HUES64 (cell line): ENCODE results near the gene TNS3.

Experiments used
- H3K27ac ChIP-seq: 2 replicates; pipeline ENCODE4 v1.7.0; 2013; ENCODE audit warnings: low read depth, low read length, inconsistent platforms
- H3K27me3 ChIP-seq: 2 replicates; pipeline ENCODE4 v1.6.1; 2013; ENCODE audit warnings: mild to moderate bottlenecking, low read length; ENCODE audit not compliant: insufficient read depth
- H3K36me3 ChIP-seq: 2 replicates; pipeline ENCODE4 v1.6.1; 2013; ENCODE audit warnings: mild to moderate bottlenecking, low read length; ENCODE audit not compliant: insufficient read depth
- H3K4me1 ChIP-seq: 2 replicates; pipeline ENCODE4 v1.6.1; 2013; ENCODE audit warnings: mild to moderate bottlenecking, low read length, moderate library complexity; ENCODE audit not compliant: insufficient read depth
- H3K4me3 ChIP-seq: 2 replicates; pipeline ENCODE4 v1.5.1; 2013; ENCODE audit warnings: mild to moderate bottlenecking, low read length, moderate library complexity
- H3K9ac ChIP-seq: 2 replicates; pipeline ENCODE4 v1.6.1; 2013; ENCODE audit warnings: mild to moderate bottlenecking, low read depth, low read length
- H3K9me3 ChIP-seq: 2 replicates; pipeline ENCODE4 v1.6.1; 2013; ENCODE audit warnings: low read depth, low read length; ENCODE audit not compliant: insufficient read depth
- WGBS: fragments of 150-250, 120-280 bp; methylation state at CpG from one replicate; pipeline ENCODE4 v1.1.7; 2013; ENCODE audit warnings: missing lambda C conversion rate; 5-methylcytosine and 5-hydroxymethylcytosine counted together

Gene TNS3

GRCh38 chr7:47514367-47514766 is 67.5 kb downstream of the TNS3 start:
- Histone ChIP-seq H3K4me1 (0 out of 2 replicates have a peak, but pooled peaks cover 7% of the 10 kb centered on the region), H3K27ac (no peak overlapping the region), H3K9ac (no peak overlapping the region), H3K27me3 (no peaks in the 10 kb centered on the region), H3K9me3 (no peaks in the 10 kb centered on the region), H3K4me3 (no peak overlapping the region), H3K36me3 (no peaks in the 10 kb centered on the region)
- 93% methylated on average over 4 of the region's 4 CpGs for WGBS

DNA sequence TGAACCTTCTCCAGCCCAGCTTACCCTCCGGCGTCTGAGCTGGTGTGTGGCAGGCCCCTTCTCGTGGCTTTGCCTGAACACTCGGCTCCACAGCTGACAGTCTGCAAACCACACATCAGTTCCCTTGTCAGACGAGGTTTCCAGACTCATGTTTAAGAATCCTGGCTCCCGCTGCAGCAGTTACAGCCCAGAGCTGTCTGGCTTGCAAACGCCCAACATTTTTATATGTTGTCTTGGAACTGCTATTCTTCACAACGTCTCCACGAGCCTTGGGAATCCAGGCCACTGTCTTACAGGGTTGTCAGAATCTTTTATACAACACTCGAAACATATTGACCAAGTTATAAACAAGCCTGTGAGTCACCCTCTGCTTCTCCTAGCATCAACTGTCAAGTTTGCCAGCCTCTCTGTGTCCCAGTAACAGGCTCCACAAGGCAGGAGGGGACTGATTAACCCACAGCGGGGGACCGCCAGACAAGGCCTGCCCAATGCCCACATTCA is 68.1 kb downstream of the TNS3 start:
- Histone ChIP-seq H3K27me3 (no peaks in the 10 kb centered on the region), H3K4me3 (no peak overlapping the region), H3K27ac (no peak overlapping the region), H3K9me3 (no peaks in the 10 kb centered on the region), H3K36me3 (peaks cover 2% of the 10 kb centered on the region; the same call in 1 of the 2 replicates), H3K9ac (no peak overlapping the region), H3K4me1 (0 out of 2 replicates have a peak, but pooled peaks cover 7% of the 10 kb centered on the region)
- WGBS = 76% methylated on average over 12 of the region's 12 CpGs

DNA sequence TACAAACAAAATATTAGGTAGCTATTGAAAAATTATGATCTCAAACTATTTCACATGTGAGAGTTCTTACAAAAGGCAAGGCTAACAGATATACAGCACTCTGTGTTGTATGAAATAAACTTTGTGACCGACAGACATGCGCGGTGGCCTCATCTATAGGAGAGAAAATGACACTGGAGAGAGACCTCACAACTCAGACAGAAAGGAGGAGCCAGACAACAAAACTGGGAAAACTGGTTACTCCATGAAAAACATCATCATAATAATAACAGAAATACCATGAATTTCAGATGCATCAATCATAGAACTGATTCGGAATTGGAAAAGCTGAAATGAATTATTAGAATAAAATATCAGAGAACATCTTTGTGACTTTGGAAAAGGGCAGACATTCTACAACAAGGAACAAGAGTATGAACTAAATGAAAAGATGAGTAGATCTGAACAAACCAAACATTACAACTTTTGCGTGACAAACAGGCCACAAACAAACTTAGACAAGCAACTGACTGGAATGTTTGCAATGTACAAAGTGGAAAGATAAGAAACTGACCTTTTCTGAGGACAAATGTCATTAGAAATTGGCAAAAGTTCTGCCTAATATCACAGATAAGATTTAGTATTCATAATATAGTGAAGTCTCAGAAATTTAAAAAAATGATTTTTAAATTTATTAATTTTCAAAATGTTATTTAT is 69.3 kb downstream of the TNS3 start:
- 85% methylated on average over 4 of the region's 5 CpGs for WGBS
- Histone ChIP-seq H3K9ac (no peak overlapping the region), H3K27me3 (no peaks in the 10 kb centered on the region), H3K4me1 (peaks cover 7% of the 10 kb centered on the region; the same call in 1 of the 2 replicates), H3K9me3 (no peaks in the 10 kb centered on the region), H3K4me3 (no peak overlapping the region), H3K27ac (no peak overlapping the region), H3K36me3 (peaks cover 2% of the 10 kb centered on the region; the same call in 1 of the 2 replicates)

DNA sequence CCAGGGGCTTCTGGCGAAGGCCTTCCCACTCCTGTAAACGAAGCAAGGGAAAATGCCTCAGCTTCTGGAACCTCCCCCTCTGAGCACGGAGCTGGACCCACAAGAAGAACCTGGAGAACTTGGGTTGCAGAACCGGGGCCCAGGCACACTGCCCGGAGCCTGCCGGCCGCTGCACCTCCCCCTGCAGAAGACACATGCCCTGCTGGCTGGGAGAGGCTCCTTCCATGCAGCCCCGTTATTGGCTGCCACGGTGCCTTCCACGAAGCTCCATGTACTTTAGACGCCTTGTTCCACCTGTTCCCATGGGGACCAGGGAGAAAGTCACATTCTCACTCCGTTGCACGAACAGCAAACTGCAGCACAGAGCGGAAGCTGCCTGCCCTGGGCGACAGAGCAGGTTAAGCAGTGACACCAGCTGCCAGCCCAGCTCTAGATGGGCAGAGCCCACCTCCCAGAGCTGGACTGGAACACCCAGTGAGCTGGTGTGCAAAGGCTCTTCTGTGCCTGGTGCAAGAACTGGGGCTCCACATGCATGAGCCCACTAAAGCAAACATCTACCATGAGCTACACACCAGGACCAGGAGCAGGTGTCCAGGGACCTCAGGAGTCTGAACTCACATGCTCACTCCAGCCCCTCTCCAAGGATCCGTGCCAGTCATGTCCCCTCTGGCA is 70.1 kb downstream of the TNS3 start:
- H3K4me3 ChIP-seq = no peak overlapping the region
- H3K36me3 ChIP-seq = peaks cover 2% of the 10 kb centered on the region; the same call in 1 of the 2 replicates
- no peaks in the 10 kb centered on the region for H3K9me3 ChIP-seq
- no peaks in the 10 kb centered on the region for H3K27me3 ChIP-seq
- H3K9ac ChIP-seq = no peak overlapping the region
- H3K4me1 ChIP-seq = peaks cover 9% of the 10 kb centered on the region; the same call in 1 of the 2 replicates
- no peak overlapping the region for H3K27ac ChIP-seq
- 95% methylated on average over 16 of the region's 16 CpGs for WGBS

- Histone ChIP-seq H3K36me3 (peaks cover 2% of the 10 kb centered on the region; the same call in 1 of the 2 replicates), H3K9me3 (no peaks in the 10 kb centered on the region), H3K9ac (no peak overlapping the region), H3K27me3 (no peaks in the 10 kb centered on the region), H3K4me3 (no peak overlapping the region), H3K4me1 (peaks cover 9% of the 10 kb centered on the region; the same call in 1 of the 2 replicates), H3K27ac (no peak overlapping the region)
- 97% methylated on average over 6 of the region's 6 CpGs for WGBS
These were observed 71.1 kb downstream of the TNS3 start for GRCh38 chr7:47510786-47511185.

DNA sequence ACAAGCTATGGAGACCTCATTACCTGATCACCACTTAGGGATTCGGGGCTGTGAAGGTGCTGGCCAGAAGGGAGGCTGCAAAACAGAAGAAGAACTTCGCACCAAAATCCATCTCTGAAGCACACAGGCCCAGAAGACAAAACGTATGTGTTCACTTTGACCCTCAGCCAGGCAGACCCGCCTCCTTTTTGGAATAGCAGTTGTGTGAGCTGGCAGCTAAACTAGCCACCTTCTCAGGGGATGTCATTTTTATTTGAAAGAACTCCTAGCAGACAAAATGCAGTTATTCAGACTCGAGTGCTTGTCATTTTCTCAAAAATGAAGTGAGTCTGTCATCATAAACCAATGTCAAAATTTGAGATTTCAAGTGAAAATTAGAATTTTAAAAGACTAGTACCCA is 71.7 kb downstream of the TNS3 start:
- no peak overlapping the region for H3K4me3 ChIP-seq
- 96% methylated on average over 5 of the region's 5 CpGs for WGBS
- H3K36me3 ChIP-seq = peaks cover 2% of the 10 kb centered on the region; the same call in 1 of the 2 replicates
- H3K9me3 ChIP-seq = no peaks in the 10 kb centered on the region
- peaks cover 9% of the 10 kb centered on the region; the same call in 1 of the 2 replicates for H3K4me1 ChIP-seq
- H3K27me3 ChIP-seq = no peaks in the 10 kb centered on the region
- H3K9ac ChIP-seq = no peak overlapping the region
- no peak overlapping the region for H3K27ac ChIP-seq

GRCh38 chr7:47509571-47509970 is 72.3 kb downstream of the TNS3 start:
- H3K9me3 ChIP-seq = no peaks in the 10 kb centered on the region
- peaks cover 9% of the 10 kb centered on the region; the same call in 1 of the 2 replicates for H3K4me1 ChIP-seq
- H3K4me3 ChIP-seq = no peak overlapping the region
- no peak overlapping the region for H3K9ac ChIP-seq
- H3K27ac ChIP-seq = no peak overlapping the region
- 87% methylated on average over 7 of the region's 7 CpGs for WGBS
- H3K36me3 ChIP-seq = peaks cover 2% of the 10 kb centered on the region; the same call in 1 of the 2 replicates
- H3K27me3 ChIP-seq = no peaks in the 10 kb centered on the region

DNA sequence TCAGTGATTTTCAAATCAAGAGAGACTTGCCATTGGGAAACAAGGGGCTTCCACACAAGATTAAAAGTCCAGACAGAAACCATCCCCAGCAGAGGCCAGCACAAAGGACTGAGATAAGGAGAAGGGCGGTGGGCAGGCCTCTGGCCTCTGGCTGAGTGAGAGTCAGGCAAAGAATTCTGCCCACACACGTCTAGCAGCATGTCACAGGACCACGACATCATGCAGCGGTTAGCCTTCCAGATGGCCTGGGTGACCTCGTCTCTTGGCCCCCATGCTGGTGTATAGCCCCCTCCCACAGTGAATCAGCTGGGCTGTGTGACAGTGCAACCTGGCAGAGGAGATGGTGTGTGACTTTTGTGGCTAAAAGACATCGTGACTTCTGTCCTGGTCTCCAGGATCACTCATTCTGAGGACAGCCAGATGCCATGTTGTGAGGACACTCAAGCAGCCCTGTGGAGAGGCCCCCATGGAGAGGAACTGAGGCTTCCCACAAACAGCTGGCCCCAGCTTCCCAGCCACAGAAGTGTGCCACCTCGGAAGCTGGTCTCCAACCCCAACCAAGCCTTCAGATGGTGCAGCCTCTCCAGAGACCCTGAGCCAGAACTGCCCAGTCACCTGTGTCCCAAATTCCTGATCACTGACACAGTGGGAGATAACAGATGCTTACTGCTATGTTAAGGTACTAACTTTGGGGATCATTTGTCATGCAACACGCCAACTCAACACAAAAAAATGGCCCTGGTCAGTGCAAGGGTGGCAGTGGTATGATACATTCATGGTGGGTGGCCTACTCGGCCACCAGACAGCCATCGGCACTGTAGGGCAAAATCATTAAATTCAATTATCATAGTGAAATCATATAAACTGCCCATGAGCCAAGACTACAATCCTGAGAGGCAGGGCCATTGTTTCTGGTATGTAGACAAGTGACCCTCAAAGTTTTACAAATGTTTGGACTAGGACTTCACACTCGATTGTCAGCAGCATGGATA is 73.2 kb downstream of the TNS3 start:
- Histone ChIP-seq H3K4me1 (peaks cover 2% of the 10 kb centered on the region; the same call in 1 of the 2 replicates), H3K4me3 (no peak overlapping the region), H3K27me3 (no peaks in the 10 kb centered on the region), H3K9ac (no peak overlapping the region), H3K36me3 (peaks cover 2% of the 10 kb centered on the region; the same call in 1 of the 2 replicates), H3K9me3 (no peaks in the 10 kb centered on the region), H3K27ac (no peak overlapping the region)
- WGBS = 90% methylated on average over 10 of the region's 11 CpGs

GRCh38 chr7:47507522-47507921 is 74.4 kb downstream of the TNS3 start:
- Histone ChIP-seq H3K36me3 (peaks cover 2% of the 10 kb centered on the region; the same call in 1 of the 2 replicates), H3K27me3 (no peaks in the 10 kb centered on the region), H3K4me1 (peaks cover 2% of the 10 kb centered on the region; the same call in 1 of the 2 replicates), H3K9ac (no peak overlapping the region), H3K9me3 (no peaks in the 10 kb centered on the region), H3K27ac (no peak overlapping the region), H3K4me3 (no peak overlapping the region)
- WGBS = 90% methylated on average over 9 of the region's 9 CpGs
